Caco-2 (cell line): ENCODE results near the gene RASSF9. TPM values are rescaled to one million over a fixed set of nuclear protein-coding genes. Genes with fewer than 3 reads are reported as not detected.

ENCODE experiments used
- Bru-seq: library from RNA; stranded (reverse); fragments of 400-500 nt; gene quantifications from one replicate; lab custom pipeline; 2021; lab: Mats Ljungman, UMichigan
- BruChase-seq, 2 experiments: library from RNA; stranded (reverse); fragments of 400-500 nt; gene quantifications; one replicate each; lab custom pipeline; 2021; lab: Mats Ljungman, UMichigan
- BruUV-seq: library from RNA; stranded (reverse); fragments of 400-500 nt; replicated peaks from 2 replicates; lab custom pipeline; 2021; lab: Mats Ljungman, UMichigan
- CTCF ChIA-PET: fragments of 300-600 bp; sonication (Branson Sonifier 250); formaldehyde crosslinking; loops from one replicate; lab custom pipeline; 2022; ENCODE audit warnings: antibody characterized with exemption; lab: Charles Lee
- POLR2A ChIA-PET: fragments of 300-600 bp; sonication (Branson Sonifier 250); formaldehyde crosslinking; loops from one replicate; lab custom pipeline; 2022; ENCODE audit warnings: antibody characterized with exemption; lab: Charles Lee
- DNase-seq, 2 experiments: peaks; one replicate each; pipeline versions ENCODE4 v3.0.0 to v3.0.0-alpha.2; 2020 to 2022
- H3K27me3 ChIP-seq: replicated peaks from 2 replicates; pipeline ENCODE4 v1.6.0; 2011; ENCODE audit warnings: low read length; ENCODE audit not compliant: control insufficient read depth, insufficient read depth
- H3K36me3 ChIP-seq: 2 replicates; pipeline ENCODE4 v1.5.1; 2011; ENCODE audit warnings: low read length; ENCODE audit not compliant: control insufficient read depth, insufficient read depth
- H3K4me1 ChIP-seq: fragments of 250-450 bp; sonication (Bioruptor Pico); 2 replicates; pipeline ENCODE4 v1.5.1; 2020; ENCODE audit warnings: mild to moderate bottlenecking
- H3K4me3 ChIP-seq: 2 replicates; pipeline ENCODE4 v1.5.1; 2011; ENCODE audit warnings: low read depth, mild to moderate bottlenecking, control low read depth, low read length
- H3K9me3 ChIP-seq: fragments of 250-450 bp; sonication (Bioruptor Pico); 2 replicates; pipeline ENCODE4 v1.5.1; 2020; ENCODE audit warnings: mild to moderate bottlenecking, moderate library complexity
- H3K27ac Mint-ChIP-seq: one replicate; pipeline ENCODE4 v1.8.0; 2022; ENCODE audit warnings: mixed read lengths; ENCODE audit not compliant: unreplicated experiment
- H3K27me3 Mint-ChIP-seq: one replicate; pipeline ENCODE4 v1.8.0; 2022; ENCODE audit warnings: mixed read lengths; ENCODE audit not compliant: insufficient read depth, unreplicated experiment
- H3K36me3 Mint-ChIP-seq: one replicate; pipeline ENCODE4 v1.8.0; 2022; ENCODE audit warnings: mild to moderate bottlenecking, mixed read lengths; ENCODE audit not compliant: insufficient read depth, unreplicated experiment
- H3K4me1 Mint-ChIP-seq: one replicate; pipeline ENCODE4 v1.8.0; 2022; ENCODE audit warnings: low read depth, mixed read lengths; ENCODE audit not compliant: unreplicated experiment
- H3K4me3 Mint-ChIP-seq: one replicate; pipeline ENCODE4 v1.8.0; 2022; ENCODE audit warnings: mild to moderate bottlenecking, moderate library complexity, mixed read lengths; ENCODE audit not compliant: unreplicated experiment
- H3K9me3 Mint-ChIP-seq: one replicate; pipeline ENCODE4 v1.8.0; 2022; ENCODE audit warnings: mixed read lengths; ENCODE audit not compliant: unreplicated experiment
- intact Hi-C: fragments of 100-400 bp; cut with micrococcal nuclease; formaldehyde crosslinking; loops from one replicate; pipeline ENCODE4 v1.10.0; 2022; ENCODE audit not compliant: unreplicated experiment
- long read RNA-seq: library from polyadenylated mRNA; stranded (forward); transcript quantifications from one replicate; pipeline ENCODE4 v2.0.0, GENCODE V29; 2022
- total RNA-seq: library from RNA; stranded (reverse); gene quantifications from 2 replicates; pipeline ENCODE4 v1.2.3, GENCODE V29; 2022
- TF ChIP-seq, protein P1 (sequence below), 2 experiments: fragments of 200-600 bp in 1 of 2; IDR thresholded peaks; 1 replicate in 1 of 2; 2 replicates in 1 of 2; pipeline versions ENCODE4 v1.5.1 to v1.8.0; 2011 to 2022; ENCODE audit warnings: antibody characterized with exemption in 1 of 2, control low read depth in 1 of 2, inconsistent platforms in 1 of 2, low read depth in 1 of 2, low read length in 1 of 2, mild to moderate bottlenecking in 1 of 2, moderate library complexity in 1 of 2; ENCODE audit not compliant: insufficient read depth in 1 of 2, severe bottlenecking in 1 of 2, unreplicated experiment in 1 of 2

Gene RASSF9
- 0.20 and 0.35 TPM in 2 replicates for total RNA-seq
- percentile 40 among the genes with signal in this experiment for Bru-seq, nascent RNA
- percentile 31 among the genes with signal in this experiment for BruChase-seq, experiment 1, labeled RNA remaining after a 2-hour chase
- percentile 24 among the genes with signal in this experiment for BruChase-seq, experiment 2, labeled RNA remaining after a 6-hour chase
- long read RNA-seq = 0 reads

- CTCF ChIA-PET = interaction anchor here (0.9 to 1.0 kb wide), 2 partner anchors 14 to 32 kb away, joined by 3 to 5 read pairs; no protein-coding TSS in a partner anchor
- BruUV-seq = no TSS peak
- intact Hi-C loops = loop anchor here (1.0 kb wide), 1 partner anchor 14 kb away; no protein-coding TSS in a partner anchor
- H3K27me3 ChIP-seq = no peaks in the 10 kb centered on the region
- H3K9me3 ChIP-seq = no peaks in the 10 kb centered on the region
- peaks cover 8% of the 10 kb centered on the region for H3K4me1 ChIP-seq
- Mint-ChIP-seq H3K27ac (peak within 1 kb of the TSS; percentile 83), H3K27me3 (no peaks in the 10 kb centered on the region), H3K4me1 (peaks cover 17% of the 10 kb centered on the region), H3K36me3 (no peaks in the 10 kb centered on the region), H3K9me3 (no peaks in the 10 kb centered on the region), H3K4me3 (peak within 1 kb of the TSS; percentile 78)
- H3K4me3 ChIP-seq = peak within 1 kb of the TSS; percentile 39
- POLR2A ChIA-PET = interaction anchor here (0.7 kb wide), 2 partner anchors 15 to 77 kb away, joined by 3 read pairs; no protein-coding TSS in a partner anchor
- DNase-seq = peak; percentile 45 to 69
- no peaks in the 10 kb centered on the region for H3K36me3 ChIP-seq
- TF ChIP-seq, protein P1, sequence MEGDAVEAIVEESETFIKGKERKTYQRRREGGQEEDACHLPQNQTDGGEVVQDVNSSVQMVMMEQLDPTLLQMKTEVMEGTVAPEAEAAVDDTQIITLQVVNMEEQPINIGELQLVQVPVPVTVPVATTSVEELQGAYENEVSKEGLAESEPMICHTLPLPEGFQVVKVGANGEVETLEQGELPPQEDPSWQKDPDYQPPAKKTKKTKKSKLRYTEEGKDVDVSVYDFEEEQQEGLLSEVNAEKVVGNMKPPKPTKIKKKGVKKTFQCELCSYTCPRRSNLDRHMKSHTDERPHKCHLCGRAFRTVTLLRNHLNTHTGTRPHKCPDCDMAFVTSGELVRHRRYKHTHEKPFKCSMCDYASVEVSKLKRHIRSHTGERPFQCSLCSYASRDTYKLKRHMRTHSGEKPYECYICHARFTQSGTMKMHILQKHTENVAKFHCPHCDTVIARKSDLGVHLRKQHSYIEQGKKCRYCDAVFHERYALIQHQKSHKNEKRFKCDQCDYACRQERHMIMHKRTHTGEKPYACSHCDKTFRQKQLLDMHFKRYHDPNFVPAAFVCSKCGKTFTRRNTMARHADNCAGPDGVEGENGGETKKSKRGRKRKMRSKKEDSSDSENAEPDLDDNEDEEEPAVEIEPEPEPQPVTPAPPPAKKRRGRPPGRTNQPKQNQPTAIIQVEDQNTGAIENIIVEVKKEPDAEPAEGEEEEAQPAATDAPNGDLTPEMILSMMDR (IDR thresholded peaks at IDR 0.05; ENCODE audit: insufficient read depth in 1 of 2, low read depth in 1 of 2, low read length in 1 of 2, severe bottlenecking in 1 of 2, unreplicated experiment in 1 of 2) = no peak
These were observed at the start of gene RASSF9 for GRCh38 chr12:85836197-85837090. Gene RASSF9 (minus strand): TSS chr12:85836409. CDS start chr12:85836201, 208 bp downstream.

DNA sequence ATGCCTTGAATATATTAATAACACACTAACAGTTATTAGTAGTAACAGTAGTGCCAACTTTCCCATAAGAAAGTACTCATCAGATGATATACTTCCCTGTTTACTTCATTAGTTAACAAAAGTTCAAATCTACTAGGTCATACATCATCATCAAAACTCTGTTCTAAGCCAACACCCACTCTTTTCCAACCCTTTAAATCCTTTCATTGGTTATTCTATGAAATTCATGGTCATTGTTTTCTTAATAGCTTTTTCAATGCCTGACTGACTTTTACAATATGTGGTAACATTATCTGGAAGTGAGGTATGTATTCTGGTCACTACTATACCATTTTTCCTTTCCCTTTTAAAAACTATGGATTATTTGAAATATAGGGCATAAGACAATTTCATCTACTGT is 47.6 kb upstream of the RASSF9 start:
- no peaks in the 10 kb centered on the region for H3K36me3 Mint-ChIP-seq
- H3K4me1 Mint-ChIP-seq = no peaks in the 10 kb centered on the region
- ChIA-PET POLR2A (no interaction called here), CTCF (no interaction called here)
- BruUV-seq = no TSS peak
- Histone ChIP-seq H3K27me3 (no peaks in the 10 kb centered on the region), H3K9me3 (no peaks in the 10 kb centered on the region), H3K4me1 (no peaks in the 10 kb centered on the region), H3K36me3 (no peaks in the 10 kb centered on the region), H3K4me3 (no peak overlapping the region)
- no peak for DNase-seq
- TF ChIP-seq, protein P1 (IDR thresholded peaks at IDR 0.05; ENCODE audit: insufficient read depth in 1 of 2, low read depth in 1 of 2, low read length in 1 of 2, severe bottlenecking in 1 of 2, unreplicated experiment in 1 of 2) = no peak
- H3K9me3 Mint-ChIP-seq = no peaks in the 10 kb centered on the region
- no peaks in the 10 kb centered on the region for H3K27me3 Mint-ChIP-seq
- no peak overlapping the region for H3K27ac Mint-ChIP-seq
- intact Hi-C loops = no loop called here
- H3K4me3 Mint-ChIP-seq = no peak overlapping the region

DNA sequence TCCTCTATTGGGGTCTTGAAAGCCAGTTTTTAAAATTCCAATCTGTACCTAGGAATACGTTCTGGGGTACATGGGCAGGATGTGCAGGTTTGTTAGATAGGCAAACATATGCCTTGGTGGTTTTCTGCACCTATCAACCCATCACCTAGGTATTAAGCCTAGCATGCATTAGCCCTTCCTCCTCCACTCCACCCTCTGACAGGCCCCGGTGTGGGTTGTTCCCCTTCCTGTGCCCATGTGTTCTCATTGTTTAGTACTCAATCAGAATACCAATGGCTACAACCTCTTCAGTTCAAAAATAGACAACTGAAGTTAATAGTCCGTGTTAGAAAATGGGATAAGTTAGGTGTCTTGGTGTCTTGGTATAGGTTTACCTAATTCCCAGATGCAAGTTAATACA is 41.2 kb upstream of the RASSF9 start:
- no peak overlapping the region for H3K4me3 Mint-ChIP-seq
- no TSS peak for BruUV-seq
- Histone ChIP-seq H3K27me3 (no peaks in the 10 kb centered on the region), H3K9me3 (no peaks in the 10 kb centered on the region), H3K4me1 (no peaks in the 10 kb centered on the region), H3K4me3 (no peak overlapping the region), H3K36me3 (no peaks in the 10 kb centered on the region)
- H3K36me3 Mint-ChIP-seq = no peaks in the 10 kb centered on the region
- no peaks in the 10 kb centered on the region for H3K4me1 Mint-ChIP-seq
- CTCF ChIA-PET = no interaction called here
- no peaks in the 10 kb centered on the region for H3K27me3 Mint-ChIP-seq
- DNase-seq = no peak
- TF ChIP-seq, protein P1 (IDR thresholded peaks at IDR 0.05; ENCODE audit: insufficient read depth in 1 of 2, low read depth in 1 of 2, low read length in 1 of 2, severe bottlenecking in 1 of 2, unreplicated experiment in 1 of 2) = no peak
- POLR2A ChIA-PET = no interaction called here
- H3K9me3 Mint-ChIP-seq = no peaks in the 10 kb centered on the region
- intact Hi-C loops = no loop called here
- no peak overlapping the region for H3K27ac Mint-ChIP-seq
